NB4 (cell line): ENCODE results near the gene PAQR6.
A peak's percentile ranks its signal among the peaks of the same experiment; 100 is the strongest.
"Not testable (repeated sequence)": the region's sequence is repeated elsewhere in the genome, so short reads cannot be mapped to it uniquely, and the experiment has no call there.

ENCODE experiments used
- DNase-seq: peaks from one replicate; pipeline ENCODE4 v3.0.0; 2010; ENCODE audit warnings: low read depth
- H3K4me3 ChIP-seq: one replicate; pipeline ENCODE4 v1.5.1; 2011; ENCODE audit warnings: mild to moderate bottlenecking, low read depth, low read length, moderate library complexity
- CTCF ChIP-seq: IDR thresholded peaks from one replicate; pipeline ENCODE4 v1.5.1; 2012; ENCODE audit warnings: low read depth, low read length
- MAX ChIP-seq: IDR thresholded peaks from 2 replicates; pipeline ENCODE4 v1.6.1; 2011; ENCODE audit warnings: low read depth, low read length
- MYC ChIP-seq: IDR thresholded peaks from 2 replicates; pipeline ENCODE4 v1.6.1; 2011; ENCODE audit warnings: low read depth, low read length
- POLR2A ChIP-seq: IDR thresholded peaks from 2 replicates; pipeline ENCODE4 v1.6.1; 2011; ENCODE audit warnings: mild to moderate bottlenecking; ENCODE audit not compliant: insufficient read length; ENCODE audit errors: extremely low read depth

The PAQR6 gene

GRCh38 chr1:156217871-156218270 is 30.0 kb downstream of the PAQR6 start:
- TF ChIP-seq MYC: no peak
- TF ChIP-seq MAX: no peak
- no peak for TF ChIP-seq POLR2A
- no peak for TF ChIP-seq CTCF
- DNase-seq: peak; percentile 16
- H3K4me3 ChIP-seq: no peak overlapping the region

- H3K4me3 ChIP-seq, DNase-seq: not testable (repeated sequence)
Observed at GRCh38 chr1:156216361-156217086, 31.3 kb downstream of the PAQR6 start.

GRCh38 chr1:156214024-156214748 is 33.7 kb downstream of the PAQR6 start:
- no peak for DNase-seq
- peak overlapping the region; percentile 74 for H3K4me3 ChIP-seq
- TF ChIP-seq CTCF (no peak), MYC (no peak), MAX (no peak), POLR2A (no peak)

- no peak for DNase-seq
- peak overlapping the region; percentile 74 for H3K4me3 ChIP-seq
- TF ChIP-seq MAX (no peak), POLR2A (no peak), CTCF (no peak), MYC (no peak)
Observed at GRCh38 chr1:156213644-156213966, 34.3 kb downstream of the PAQR6 start.

GRCh38 chr1:156212833-156213643 is 34.8 kb downstream of the PAQR6 start, which contains the start of gene PMF1:
Gene PMF1, plus strand, starts transcription at chr1:156213007. Its CDS starts 9 bp downstream, at chr1:156213016.
- peak within 1 kb of the TSS; percentile 74 for H3K4me3 ChIP-seq
- peak; percentile 97 for DNase-seq
- TF ChIP-seq POLR2A: peak; percentile 88
- peak; percentile 56; the same call in 1 of the 2 replicates for TF ChIP-seq MAX
- TF ChIP-seq MYC: no peak; the same call in none of the 2 replicates
- TF ChIP-seq CTCF: no peak

- TF ChIP-seq MAX: no peak
- no peak for TF ChIP-seq POLR2A
- TF ChIP-seq CTCF: no peak
- no peak for TF ChIP-seq MYC
- peak overlapping the region; percentile 69 for H3K4me3 ChIP-seq
- DNase-seq: no peak
Observed at GRCh38 chr1:156212130-156212529, 35.7 kb downstream of the PAQR6 start.
